ENCODE data around the gene GATC. TPM values are rescaled to one million over a fixed set of nuclear protein-coding genes. Genes with fewer than 3 reads are reported as not detected.
A peak's percentile ranks its signal among the peaks of the same experiment; 100 is the strongest.

The GATC gene
- total RNA-seq, 1 donor from 2014 or later: 29.3 TPM

- no peaks in the 10 kb centered on the region for H3K4me1 ChIP-seq
- intact Hi-C loops (cut with DNase I): loop anchor here (10.0 kb wide), 1 partner anchor 61 kb away; the partner anchor contains the start of gene MSI1
- no peaks in the 10 kb centered on the region for H3K36me3 ChIP-seq
- no peak for ATAC-seq
- no peaks in the 10 kb centered on the region for H3K9me3 ChIP-seq
- TF ChIP-seq CTCF (IDR thresholded peaks at IDR 0.05): no peak
- no peak for DNase-seq
- H3K27me3 ChIP-seq: peaks cover 2% of the 10 kb centered on the region
- no peak overlapping the region for H3K4me3 ChIP-seq
- no peak overlapping the region for H3K27ac ChIP-seq
Measured at GRCh38 chr12:120425797-120426196, 20.4 kb upstream of the GATC start.

GRCh38 chr12:120428597-120429229, 17.5 kb upstream of the GATC start:
- H3K27ac ChIP-seq: no peak overlapping the region
- DNase-seq: peak; percentile 22
- intact Hi-C loops (cut with DNase I): loop anchor here (10.0 kb wide), 1 partner anchor 64 kb away; the partner anchor contains the start of gene MSI1
- H3K27me3 ChIP-seq: peaks cover 2% of the 10 kb centered on the region
- H3K4me1 ChIP-seq: no peaks in the 10 kb centered on the region
- H3K4me3 ChIP-seq: no peak overlapping the region
- no peak for ATAC-seq
- no peak for TF ChIP-seq CTCF (IDR thresholded peaks at IDR 0.05)
- H3K36me3 ChIP-seq: no peaks in the 10 kb centered on the region
- no peaks in the 10 kb centered on the region for H3K9me3 ChIP-seq

- no peak overlapping the region for H3K4me3 ChIP-seq
- peak; percentile 15 for DNase-seq
- no peaks in the 10 kb centered on the region for H3K9me3 ChIP-seq
- H3K27ac ChIP-seq: no peak overlapping the region
- H3K36me3 ChIP-seq: no peaks in the 10 kb centered on the region
- peaks cover 2% of the 10 kb centered on the region for H3K27me3 ChIP-seq
- H3K4me1 ChIP-seq: no peaks in the 10 kb centered on the region
- no peak for TF ChIP-seq CTCF (IDR thresholded peaks at IDR 0.05)
- ATAC-seq: no peak
- intact Hi-C loops (cut with DNase I): loop anchor here (10.0 kb wide), 1 partner anchor 65 kb away; the partner anchor contains the start of gene MSI1
Measured at GRCh38 chr12:120429368-120429767, 16.9 kb upstream of the GATC start.

GRCh38 chr12:120432772-120433525, 13.3 kb upstream of the GATC start:
- H3K4me1 ChIP-seq: no peaks in the 10 kb centered on the region
- H3K36me3 ChIP-seq: no peaks in the 10 kb centered on the region
- ATAC-seq (no peak), DNase-seq (no peak)
- H3K27ac ChIP-seq: no peak overlapping the region
- H3K27me3 ChIP-seq: peaks cover 2% of the 10 kb centered on the region
- no peak for TF ChIP-seq CTCF (IDR thresholded peaks at IDR 0.05)
- H3K9me3 ChIP-seq: no peaks in the 10 kb centered on the region
- no peak overlapping the region for H3K4me3 ChIP-seq
- intact Hi-C loops (cut with DNase I): no loop called here

GRCh38 chr12:120437735-120438494, 8.3 kb upstream of the GATC start, which contains the start of gene COX6A1:
Gene COX6A1, plus strand, starts transcription at chr12:120438113. Its CDS starts 14 bp downstream, at chr12:120438127.
- no peaks in the 10 kb centered on the region for H3K9me3 ChIP-seq
- DNase-seq (peak; percentile 97), ATAC-seq (peak; percentile 99)
- H3K4me3 ChIP-seq: peak within 1 kb of the TSS; percentile 98
- intact Hi-C loops (cut with DNase I): no loop called here
- peaks cover 14% of the 10 kb centered on the region for H3K4me1 ChIP-seq
- H3K27ac ChIP-seq: peak within 1 kb of the TSS; percentile 85
- no peak for TF ChIP-seq CTCF (IDR thresholded peaks at IDR 0.05)
- no peaks in the 10 kb centered on the region for H3K27me3 ChIP-seq
- H3K36me3 ChIP-seq: peaks cover 38% of the 10 kb centered on the region
